MM.1S (cell line): ENCODE results near the gene CLCF1.

Source experiments
- DNase-seq: peaks from one replicate; pipeline ENCODE4 v3.0.0-alpha.2; 2015
- H2AFZ ChIP-seq: fragments of 300-600 bp; sonication (generic); 2 replicates; pipeline ENCODE4 v1.6.0; 2016; ENCODE audit warnings: antibody characterized with exemption, low read length
- H3F3A ChIP-seq: fragments of 300-600 bp; sonication (generic); 2 replicates; pipeline ENCODE4 v1.6.1; 2016; ENCODE audit warnings: mild to moderate bottlenecking, antibody characterized with exemption, low read length, moderate library complexity, mixed read lengths; ENCODE audit not compliant: insufficient read depth
- H3K27ac ChIP-seq: fragments of 300-600 bp; sonication (generic); 2 replicates; pipeline ENCODE4 v1.5.1; 2016; ENCODE audit warnings: mild to moderate bottlenecking, low read length
- H3K27me3 ChIP-seq: fragments of 300-600 bp; sonication (generic); replicated peaks from 2 replicates; pipeline ENCODE4 v1.6.0; 2016; ENCODE audit warnings: low read length; ENCODE audit not compliant: insufficient read depth
- H3K36me3 ChIP-seq: fragments of 300-600 bp; sonication (generic); replicated peaks from 2 replicates; pipeline ENCODE4 v1.6.1; 2016; ENCODE audit warnings: mild to moderate bottlenecking, low read length, mixed read lengths; ENCODE audit not compliant: insufficient read depth
- H3K4me1 ChIP-seq: fragments of 300-600 bp; sonication (generic); 2 replicates; pipeline ENCODE4 v1.6.1; 2016; ENCODE audit warnings: low read length, mixed read lengths
- H3K4me2 ChIP-seq: fragments of 300-600 bp; sonication (generic); 2 replicates; pipeline ENCODE4 v1.6.0; 2016; ENCODE audit warnings: low read depth, low read length
- H3K4me3 ChIP-seq: fragments of 300-600 bp; sonication (generic); 2 replicates; pipeline ENCODE4 v1.5.1; 2016; ENCODE audit warnings: low read length, mixed read lengths
- H3K79me2 ChIP-seq: fragments of 300-600 bp; sonication (generic); 2 replicates; pipeline ENCODE4 v1.6.1; 2016; ENCODE audit warnings: mixed run types, low read length, mixed read lengths
- H3K9ac ChIP-seq: fragments of 300-600 bp; sonication (generic); 2 replicates; pipeline ENCODE4 v1.6.1; 2016; ENCODE audit warnings: low read length, mixed read lengths
- H3K9me2 ChIP-seq: fragments of 300-600 bp; sonication (generic); replicated peaks from 2 replicates; pipeline ENCODE4 v1.6.1; 2016; ENCODE audit warnings: mild to moderate bottlenecking, low read length, mixed read lengths; ENCODE audit not compliant: insufficient read depth
- H3K9me3 ChIP-seq: fragments of 300-600 bp; sonication (generic); replicated peaks from 2 replicates; pipeline ENCODE4 v1.6.1; 2016; ENCODE audit warnings: mild to moderate bottlenecking, low read length, mixed read lengths; ENCODE audit not compliant: insufficient read depth
- H4K20me1 ChIP-seq: fragments of 300-600 bp; sonication (generic); 2 replicates; pipeline ENCODE4 v1.6.1; 2016; ENCODE audit warnings: mild to moderate bottlenecking, low read length, moderate library complexity, mixed read lengths; ENCODE audit not compliant: insufficient read depth
- CTCF ChIP-seq: fragments of 300-600 bp; sonication (generic); IDR thresholded peaks from 2 replicates; pipeline ENCODE4 v1.5.1; 2016; ENCODE audit warnings: antibody characterized with exemption, low read length, mixed read lengths
- EZH2 ChIP-seq: fragments of 300-600 bp; sonication (generic); optimal IDR thresholded peaks from 2 replicates; pipeline ENCODE3; 2017; ENCODE audit warnings: low read depth, mild to moderate bottlenecking, antibody characterized with exemption, low read length, mixed read lengths
- EZH2phosphoT487 ChIP-seq: fragments of 300-600 bp; sonication (generic); IDR thresholded peaks from 2 replicates; pipeline ENCODE4 v1.6.1; 2018; ENCODE audit warnings: antibody characterized with exemption, low read length

The CLCF1 gene

GRCh38 chr11:67409781-67410368 is 36.5 kb upstream of the CLCF1 start:
- Histone ChIP-seq H3K27me3 (peaks cover 2% of the 10 kb centered on the region; the same call in 1 of the 2 replicates), H3K79me2 (no peaks in the 10 kb centered on the region), H3K9ac (peak overlapping the region; percentile 77), H3K9me3 (no peaks in the 10 kb centered on the region), H3K4me2 (peak overlapping the region; percentile 74), H3F3A (no peaks in the 10 kb centered on the region; the same call in 1 of the 2 replicates), H3K4me3 (peak overlapping the region; percentile 50), H3K36me3 (no peaks in the 10 kb centered on the region), H3K27ac (peak overlapping the region; percentile 71; the same call in 1 of the 2 replicates), H3K9me2 (no peaks in the 10 kb centered on the region), H2AFZ (peak overlapping the region; percentile 69), H4K20me1 (no peaks in the 10 kb centered on the region), H3K4me1 (peaks cover 19% of the 10 kb centered on the region)
- peak; percentile 25 for DNase-seq
- TF ChIP-seq EZH2phosphoT487 (no peak), CTCF (no peak), EZH2 (no peak)

DNA sequence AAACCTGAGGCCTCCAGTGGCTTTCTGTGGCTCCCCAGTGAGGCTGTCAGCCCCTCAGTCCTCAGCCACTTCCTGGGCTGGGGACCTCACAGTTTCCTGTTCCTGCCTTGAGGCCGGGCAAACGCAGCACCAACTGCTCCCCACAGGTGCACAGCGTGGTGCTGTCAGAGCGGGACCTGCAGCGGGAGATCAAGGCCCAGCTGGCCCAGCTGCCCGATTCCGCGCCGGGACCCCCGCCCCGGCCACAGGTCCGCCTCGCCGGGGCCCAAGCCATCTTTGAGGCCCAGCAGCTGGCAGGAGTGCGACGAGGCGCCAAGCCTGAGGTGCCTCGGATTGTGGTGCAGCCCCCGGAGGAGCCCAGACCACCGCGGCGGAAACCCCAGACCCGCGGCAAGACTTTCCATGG is 35.9 kb upstream of the CLCF1 start:
- Histone ChIP-seq H3K9ac (peak overlapping the region; percentile 77), H3K9me2 (no peaks in the 10 kb centered on the region), H3K27ac (peak overlapping the region; percentile 71), H3K79me2 (no peaks in the 10 kb centered on the region), H3K4me3 (peak overlapping the region; percentile 50), H4K20me1 (no peaks in the 10 kb centered on the region), H3K27me3 (no peaks in the 10 kb centered on the region), H2AFZ (peak overlapping the region; percentile 69), H3K4me2 (peak overlapping the region; percentile 74), H3K4me1 (peaks cover 19% of the 10 kb centered on the region), H3K36me3 (no peaks in the 10 kb centered on the region), H3F3A (no peaks in the 10 kb centered on the region; the same call in 1 of the 2 replicates), H3K9me3 (no peaks in the 10 kb centered on the region)
- DNase-seq, result peak; percentile 89
- TF ChIP-seq CTCF, result no peak
- TF ChIP-seq EZH2, result no peak
- no peak for TF ChIP-seq EZH2phosphoT487

GRCh38 chr11:67408437-67409200 is 35.2 kb upstream of the CLCF1 start:
- no peaks in the 10 kb centered on the region for H3K9me3 ChIP-seq
- H3K27ac ChIP-seq, result peak overlapping the region; percentile 71
- no peak for TF ChIP-seq EZH2
- no peak for TF ChIP-seq EZH2phosphoT487
- no peak for TF ChIP-seq CTCF
- H2AFZ ChIP-seq, result peak overlapping the region; percentile 69
- H3K4me3 ChIP-seq, result no peak overlapping the region
- no peaks in the 10 kb centered on the region; the same call in 1 of the 2 replicates for H3F3A ChIP-seq
- H3K4me1 ChIP-seq, result peaks cover 19% of the 10 kb centered on the region
- no peaks in the 10 kb centered on the region for H4K20me1 ChIP-seq
- H3K79me2 ChIP-seq, result no peaks in the 10 kb centered on the region
- DNase-seq, result no peak
- H3K9ac ChIP-seq, result peak overlapping the region; percentile 77
- H3K36me3 ChIP-seq, result no peaks in the 10 kb centered on the region
- H3K4me2 ChIP-seq, result peak overlapping the region; percentile 74; the same call in 1 of the 2 replicates
- H3K27me3 ChIP-seq, result no peaks in the 10 kb centered on the region
- no peaks in the 10 kb centered on the region for H3K9me2 ChIP-seq
